ENCODE measurements around the gene LRRK2.

- TF ChIP-seq, protein P1, sequence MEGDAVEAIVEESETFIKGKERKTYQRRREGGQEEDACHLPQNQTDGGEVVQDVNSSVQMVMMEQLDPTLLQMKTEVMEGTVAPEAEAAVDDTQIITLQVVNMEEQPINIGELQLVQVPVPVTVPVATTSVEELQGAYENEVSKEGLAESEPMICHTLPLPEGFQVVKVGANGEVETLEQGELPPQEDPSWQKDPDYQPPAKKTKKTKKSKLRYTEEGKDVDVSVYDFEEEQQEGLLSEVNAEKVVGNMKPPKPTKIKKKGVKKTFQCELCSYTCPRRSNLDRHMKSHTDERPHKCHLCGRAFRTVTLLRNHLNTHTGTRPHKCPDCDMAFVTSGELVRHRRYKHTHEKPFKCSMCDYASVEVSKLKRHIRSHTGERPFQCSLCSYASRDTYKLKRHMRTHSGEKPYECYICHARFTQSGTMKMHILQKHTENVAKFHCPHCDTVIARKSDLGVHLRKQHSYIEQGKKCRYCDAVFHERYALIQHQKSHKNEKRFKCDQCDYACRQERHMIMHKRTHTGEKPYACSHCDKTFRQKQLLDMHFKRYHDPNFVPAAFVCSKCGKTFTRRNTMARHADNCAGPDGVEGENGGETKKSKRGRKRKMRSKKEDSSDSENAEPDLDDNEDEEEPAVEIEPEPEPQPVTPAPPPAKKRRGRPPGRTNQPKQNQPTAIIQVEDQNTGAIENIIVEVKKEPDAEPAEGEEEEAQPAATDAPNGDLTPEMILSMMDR (IDR thresholded peaks at IDR 0.05; ENCODE audit: insufficient read depth, low read length), result no peak
- TF ChIP-seq POLR2AphosphoS5 (IDR thresholded peaks at IDR 0.05; ENCODE audit: low read depth) (no peak), REST (IDR thresholded peaks at IDR 0.05; ENCODE audit: insufficient replicate concordance, low read depth) (no peak), GABPA (IDR thresholded peaks at IDR 0.05; ENCODE audit: low read depth) (no peak), SPI1 (IDR thresholded peaks at IDR 0.05; ENCODE audit: borderline replicate concordance, low read depth) (no peak)
These were observed 23.2 kb downstream of the LRRK2 start for GRCh38 chr12:40248034-40248433.

Measured in HL-60 (cell line).